Heart right ventricle (tissue), 16 donors: ENCODE measurements around the gene CRACR2A. TPM values are rescaled to one million over a fixed set of nuclear protein-coding genes. Genes with fewer than 3 reads are reported as not detected.

Source experiments
- ATAC-seq, 8 donors: fragments of 200-7000 bp; cut with Tn5 transposase; one replicate each; pipeline ENCODE4 v1.9.1; 2020; ENCODE audit warnings: mild to moderate bottlenecking in 8 of 8, moderate library complexity in 8 of 8, moderate number of reproducible peaks in 1 of 8
- DNase-seq, 2 donors: peaks; one replicate each; pipeline ENCODE4 v3.0.0-alpha.2; 2020
- H3K27ac ChIP-seq, 10 donors: fragments of 200-600 bp; sonication (generic) in 2 of 10; one replicate each; pipeline versions ENCODE4 v1.5.0 to v1.8.0; 2020 to 2022; ENCODE audit warnings: mild to moderate bottlenecking in 3 of 10
- H3K27me3 ChIP-seq, 7 donors: fragments of 200-600 bp; one replicate each; pipeline ENCODE4 v1.8.0; 2021 to 2022; ENCODE audit warnings: mild to moderate bottlenecking in 2 of 7
- H3K36me3 ChIP-seq, 9 donors: fragments of 200-600 bp; sonication (generic) in 1 of 9; one replicate each; pipeline versions ENCODE4 v1.5.0 to v1.8.0; 2020 to 2022; ENCODE audit warnings: mild to moderate bottlenecking in 2 of 9
- H3K4me1 ChIP-seq, 9 donors: fragments of 200-600 bp; sonication (generic) in 1 of 9; one replicate each; pipeline versions ENCODE4 v1.5.0 to v1.8.0; 2020 to 2022; ENCODE audit warnings: mild to moderate bottlenecking in 4 of 9
- H3K4me3 ChIP-seq, 10 donors: fragments of 200-600 bp; sonication (generic) in 2 of 10; one replicate each; pipeline versions ENCODE4 v1.5.0 to v1.8.0; 2020 to 2022; ENCODE audit warnings: mild to moderate bottlenecking in 7 of 10, moderate library complexity in 2 of 10
- H3K9me3 ChIP-seq, 11 donors: fragments of 200-600 bp in 10 of 11; sonication (generic) in 2 of 11; one replicate each; pipeline versions ENCODE4 v1.5.0 to v1.8.0; 2013 to 2022; ENCODE audit warnings: mild to moderate bottlenecking in 2 of 11, control low read depth in 1 of 11, moderate library complexity in 1 of 11
- CTCF ChIP-seq, 9 donors: fragments of 200-600 bp; sonication (generic) in 2 of 9; IDR thresholded peaks; one replicate each; pipeline versions ENCODE4 v1.5.0 to v1.8.0; 2021 to 2022; ENCODE audit warnings: antibody characterized with exemption in 9 of 9, mild to moderate bottlenecking in 5 of 9, moderate library complexity in 1 of 9
- WGBS, 2 donors: extraction: QIAGEN DNeasy Blood & Tissue Kit; methylation state at CpG; one replicate each; pipeline ENCODE4 v1.1.7; 2013; ENCODE audit warnings: inconsistent platforms in 1 of 2; 5-methylcytosine and 5-hydroxymethylcytosine counted together
- intact Hi-C, 10 donors: fragments of 100-400 bp; cut with DNase I; formaldehyde crosslinking; loops; one replicate each; pipeline versions ENCODE4 v1.11.1 to v1.14.2; 2022
- polyA plus RNA-seq, 2 donors: library from polyadenylated mRNA; stranded (reverse); fragments of 200-250 nt; gene quantifications; one replicate each; pipeline ENCODE4 v1.2.3, GENCODE V29; 2013
- total RNA-seq, 10 donors: library from RNA; stranded (reverse); fragmentation: NEBNext Ultra II Directional in 3 of 10; extraction: Animal tissue kit (Norgen Biotek cat#: 25700) in 3 of 10; gene quantifications; one replicate each; pipeline versions ENCODE4 v1.2.1 to v1.2.4, GENCODE V29; 2021 to 2023
- donor health status: Arrhythmogenic right ventricular cardiomyopathy.
- donor health status: ischemic (EF 13 %, LVEDD 7.1; RV severe dilation, severe dysfunction).
- donor health status: healthy with polysubstance abuse.
- donor health status: DM: no; HTN: yes; CAD: no.
- donor health status: DM: no; HTN: no; CAD: no.
- donor health status: ischemic (EF 25% LVEDD 6.9; RV normal size, moderate dysfunction).
- donor health status: ischemic (EF 25% LVEDD 5.7; RV mildly dilated, moderate dysfunction).
- donor health status: healthy.
- donor health status: DM: yes; HTN: yes; CAD: no.
- donor health status: Ischemic cardiomyopathy.
- donor health status: ischemic (EF 35%, LVEDD 5.7; RV mildly dilated, moderate dysfunction).
- donor health status: nonischemic (EF 11% LVEDD 7.7; RV severe dilation, severe dysfunction).
- donor health status: DM: yes; HTN: yes; CAD: no.
- donor health status: PGD.
- donor health status: ischemic (EF 29% LVEDD 5.4; RV normal size, mild dysfunction).
- donor health status: nonischemic (EF 23%, LVEDD 6.1; RV moderate dilation, normal function).

Gene CRACR2A
- total and polyA plus RNA-seq, 12 donors, result 0.64 to 10.4 (median 4.6) TPM

DNA sequence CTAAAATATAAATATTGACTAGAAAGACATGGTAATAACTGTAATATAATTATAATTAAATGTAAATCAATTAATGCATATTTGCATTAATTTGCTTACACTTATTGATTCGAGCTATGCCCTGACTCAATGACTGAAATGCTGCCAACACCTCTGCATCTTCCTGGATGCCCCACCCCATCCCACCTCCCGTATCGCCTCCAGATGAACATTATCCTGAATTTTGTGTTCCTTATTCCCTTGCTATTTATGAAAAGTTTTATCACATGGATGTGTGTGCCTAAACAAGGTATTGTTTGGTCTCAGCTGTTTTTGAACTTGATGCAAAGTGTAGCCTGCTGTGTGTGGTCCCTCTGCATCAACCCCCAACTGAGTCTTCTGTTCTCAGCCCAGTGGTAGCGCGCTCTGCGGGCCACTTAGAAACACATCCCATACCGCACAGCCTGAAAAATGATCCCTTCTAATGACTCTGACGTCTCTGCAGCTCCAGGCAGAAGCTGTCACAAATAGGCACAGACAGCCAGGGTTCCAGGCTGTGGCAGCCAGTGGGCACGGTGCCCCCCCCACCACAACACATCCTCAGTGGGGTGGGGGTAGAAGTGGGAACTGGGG is 165.4 kb downstream of the CRACR2A start:
- ATAC-seq, result no peak
- Histone ChIP-seq H3K4me1 (no peaks in the 10 kb centered on the region), H3K36me3 (no peaks in the 10 kb centered on the region), H3K9me3 (peaks cover 0 to 14% (median 0%) of the 10 kb centered on the region in 11 donors), H3K27ac (no peak overlapping the region), H3K4me3 (no peak overlapping the region), H3K27me3 (peaks cover 0 to 4% (median 0%) of the 10 kb centered on the region in 7 donors)
- intact Hi-C loops, result no loop called here
- WGBS, 2 donors, result 70 to 80% methylated on average over 9 of the region's 9 CpGs
- TF ChIP-seq CTCF (IDR thresholded peaks at IDR 0.05), result no peak
- DNase-seq, result no peak

DNA sequence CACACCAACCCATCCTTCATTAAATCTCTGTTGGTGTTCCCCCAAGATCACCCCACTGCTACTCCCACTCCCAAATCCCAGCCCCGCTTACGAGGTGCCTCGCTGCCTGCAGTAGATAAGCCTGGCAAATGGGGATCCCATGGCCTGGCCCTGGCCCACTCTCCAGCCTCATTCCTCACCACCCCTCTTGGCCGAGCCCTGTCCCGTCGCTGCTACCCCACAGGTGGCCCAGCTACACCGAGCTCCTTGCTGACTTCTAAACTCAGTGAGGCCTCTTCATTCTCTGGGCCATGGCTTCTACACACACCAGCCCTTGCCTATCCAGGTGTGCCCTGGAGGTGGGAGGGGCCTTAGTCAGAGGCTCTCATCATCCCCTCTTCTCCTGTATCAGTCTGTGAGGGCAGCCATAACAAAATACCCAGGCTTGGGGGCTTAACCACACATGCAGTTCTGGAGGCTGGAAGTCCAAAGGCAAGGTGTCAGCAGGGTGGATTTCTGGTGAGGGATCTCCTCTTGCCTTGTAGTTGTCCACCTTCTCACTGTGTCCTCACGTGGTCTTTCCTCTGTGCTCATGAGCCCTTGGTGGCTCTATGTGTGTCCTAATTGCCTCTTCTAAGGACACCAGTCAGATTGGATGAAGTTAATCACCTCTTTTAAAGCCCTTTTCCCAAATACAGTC is 169.1 kb downstream of the CRACR2A start:
- intact Hi-C loops, result no loop called here
- H3K9me3 ChIP-seq, result peaks cover 0 to 14% (median 0%) of the 10 kb centered on the region in 11 donors
- H3K27me3 ChIP-seq, result no peaks in the 10 kb centered on the region
- ATAC-seq (peak in 1 of 8 donors; percentile 41), DNase-seq (no peak)
- no peak overlapping the region for H3K4me3 ChIP-seq
- H3K4me1 ChIP-seq, result no peaks in the 10 kb centered on the region
- H3K27ac ChIP-seq, result no peak overlapping the region
- TF ChIP-seq CTCF (IDR thresholded peaks at IDR 0.05), result no peak
- no peaks in the 10 kb centered on the region for H3K36me3 ChIP-seq
- WGBS, 2 donors, result 89 to 97% methylated on average over 8 of the region's 8 CpGs

- TF ChIP-seq CTCF (IDR thresholded peaks at IDR 0.05), result no peak
- intact Hi-C loops, result no loop called here
- no peaks in the 10 kb centered on the region for H3K4me1 ChIP-seq
- ATAC-seq (no peak), DNase-seq (no peak)
- 92% methylated on average over 13 of the region's 13 CpGs for WGBS, 2 donors
- H3K9me3 ChIP-seq, result peaks cover 0 to 14% (median 0%) of the 10 kb centered on the region in 11 donors
- peaks cover 0 to 6% (median 0%) of the 10 kb centered on the region in 7 donors for H3K27me3 ChIP-seq
- no peaks in the 10 kb centered on the region for H3K36me3 ChIP-seq
- no peak overlapping the region for H3K27ac ChIP-seq
- no peak overlapping the region for H3K4me3 ChIP-seq
These were observed 172.7 kb downstream of the CRACR2A start for GRCh38 chr12:3580094-3580749.

DNA sequence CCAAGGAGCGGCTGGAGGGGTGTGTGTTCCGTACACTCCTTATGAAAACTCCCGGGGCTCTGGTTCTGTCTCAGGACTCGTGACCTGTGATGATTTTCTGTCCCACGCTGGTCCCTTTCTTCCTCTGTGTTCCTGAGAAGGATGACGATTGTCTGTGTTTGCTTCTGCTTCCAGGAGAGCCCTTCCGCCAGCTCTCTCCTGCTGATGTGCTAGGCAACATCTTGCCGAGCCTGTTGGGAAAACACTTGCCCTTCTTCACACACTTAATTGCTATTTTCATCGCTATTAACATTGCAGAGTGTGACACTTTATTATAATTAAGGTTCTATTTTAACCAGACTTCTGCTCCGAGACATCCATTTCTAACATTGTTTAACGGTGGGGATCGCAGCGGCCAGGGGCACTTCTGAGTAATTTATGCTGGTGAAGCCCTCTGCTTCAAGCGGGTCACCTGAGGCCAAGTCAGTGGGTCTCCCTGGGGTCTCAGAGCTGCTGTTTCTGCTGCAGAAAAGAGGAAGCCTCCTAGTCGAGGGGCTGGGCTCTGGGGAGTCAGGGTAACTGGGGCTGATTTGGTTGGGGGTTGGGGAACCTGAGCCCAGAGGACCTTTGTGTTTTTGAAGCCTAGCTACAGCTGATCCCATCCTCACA is 173.3 kb downstream of the CRACR2A start:
- H3K36me3 ChIP-seq, result no peaks in the 10 kb centered on the region
- H3K4me3 ChIP-seq, result no peak overlapping the region
- no peak overlapping the region for H3K27ac ChIP-seq
- DNase-seq, result no peak
- peaks cover 0 to 6% (median 0%) of the 10 kb centered on the region in 7 donors for H3K27me3 ChIP-seq
- ATAC-seq, result no peak
- peaks cover 0 to 14% (median 0%) of the 10 kb centered on the region in 11 donors for H3K9me3 ChIP-seq
- 84 to 85% methylated on average over 15 of the region's 15 CpGs for WGBS, 2 donors
- no peak for TF ChIP-seq CTCF (IDR thresholded peaks at IDR 0.05)
- intact Hi-C loops, result no loop called here
- no peaks in the 10 kb centered on the region for H3K4me1 ChIP-seq
